GM12892 (cell line): ENCODE data around the gene CISTR.

Source experiments
- POLR2A ChIP-seq: IDR thresholded peaks from 2 replicates; pipeline ENCODE4 v1.6.1; 2011; ENCODE audit warnings: low read depth, low read length, control low read depth
- TAF1 ChIP-seq: IDR thresholded peaks from 2 replicates; pipeline ENCODE4 v1.6.1; 2011; ENCODE audit warnings: low read depth, mild to moderate bottlenecking, control low read depth, low read length, borderline replicate concordance

DNA sequence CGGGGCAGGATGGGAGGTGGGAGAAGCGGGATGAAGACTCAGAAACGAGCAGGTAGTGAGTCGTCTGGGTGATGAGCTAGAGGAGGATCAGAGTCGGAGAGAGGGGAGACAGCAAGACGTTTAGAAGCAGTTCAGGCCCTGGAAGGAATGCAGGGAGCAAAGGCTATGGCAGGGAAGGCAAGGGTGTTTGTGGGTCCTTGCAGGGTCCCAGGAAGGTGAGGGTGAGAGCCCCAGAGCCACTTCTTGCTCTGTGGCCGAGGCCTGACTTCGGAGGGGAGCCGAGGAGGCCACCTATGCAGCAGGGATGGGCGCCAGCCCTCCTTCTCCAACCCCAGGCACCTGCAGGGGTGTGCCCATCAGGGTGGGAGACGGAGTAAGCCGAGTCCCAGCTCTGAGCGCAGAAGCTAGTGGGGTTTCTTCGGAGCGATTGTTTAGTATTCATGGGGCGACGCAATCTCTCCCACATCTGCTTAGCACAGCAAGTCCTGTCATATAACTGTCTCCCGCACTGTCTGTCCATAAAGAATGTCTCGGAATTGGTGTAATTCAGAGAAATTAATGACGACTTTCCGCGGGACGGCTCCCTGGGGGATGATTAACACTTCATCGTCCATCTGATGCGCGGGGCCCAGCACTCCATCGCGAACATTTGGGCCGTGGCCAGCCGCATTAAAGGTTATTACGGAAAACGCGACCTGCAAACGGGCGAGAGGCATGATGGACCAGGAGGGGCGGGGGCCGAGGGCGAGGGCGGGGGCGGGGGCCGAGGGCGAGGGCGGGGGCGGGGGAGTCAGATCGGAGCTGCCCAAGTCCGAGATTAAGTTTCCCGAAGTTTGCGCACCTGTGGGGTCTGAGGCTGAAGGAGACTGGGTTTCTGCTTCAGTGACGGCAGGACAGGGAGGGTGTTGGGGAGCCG, 12.3 kb downstream of the CISTR start:
- TF ChIP-seq POLR2A (no peak), TAF1 (no peak)
